ENCODE data around the gene GDPD4.

- TF ChIP-seq CTCF (IDR thresholded peaks at IDR 0.05) (no peak), POLR2AphosphoS5 (IDR thresholded peaks at IDR 0.05) (no peak)
These were observed 25.2 kb downstream of the GDPD4 start for GRCh38 chr11:77276271-77276670.
